Aorta (tissue), 5 donors: Measurements from ENCODE around the gene KIR3DL3. TPM values are rescaled to one million over a fixed set of nuclear protein-coding genes. Genes with fewer than 3 reads are reported as not detected.
"Not testable (repeated sequence)": the region's sequence is repeated elsewhere in the genome, so short reads cannot be mapped to it uniquely, and the experiment has no call there.

Source experiments
- ATAC-seq: fragments of 200-7000 bp; cut with Tn5 transposase; one replicate; pipeline ENCODE4 v1.9.1; 2022; ENCODE audit warnings: moderate library complexity; ENCODE audit not compliant: low FRiP score
- DNase-seq, 2 donors: peaks; one replicate each; pipeline ENCODE4 v3.0.0-alpha.2; 2020
- H3K27ac ChIP-seq, 2 donors: one replicate each; pipeline ENCODE4 v1.5.1; 2013; ENCODE audit warnings: low read length in 2 of 2, mild to moderate bottlenecking in 2 of 2, moderate library complexity in 2 of 2, control low read depth in 1 of 2, inconsistent platforms in 1 of 2, low read depth in 1 of 2
- H3K27me3 ChIP-seq, 2 donors: one replicate each; pipeline ENCODE4 v1.6.1; 2013; ENCODE audit warnings: control low read depth in 1 of 2, low read length in 1 of 2, mild to moderate bottlenecking in 1 of 2, moderate library complexity in 1 of 2; ENCODE audit not compliant: insufficient read depth in 2 of 2, control insufficient read depth in 1 of 2
- H3K36me3 ChIP-seq, 2 donors: one replicate each; pipeline ENCODE4 v1.6.1; 2013; ENCODE audit warnings: control low read depth in 1 of 2, low read length in 1 of 2, mild to moderate bottlenecking in 1 of 2; ENCODE audit not compliant: insufficient read depth in 2 of 2, control insufficient read depth in 1 of 2
- H3K4me1 ChIP-seq, 2 donors: one replicate each; pipeline ENCODE4 v1.6.1; 2013; ENCODE audit warnings: low read length in 2 of 2, control low read depth in 1 of 2, mild to moderate bottlenecking in 1 of 2, moderate library complexity in 1 of 2; ENCODE audit not compliant: insufficient read depth in 2 of 2, control insufficient read depth in 1 of 2
- H3K4me3 ChIP-seq, 2 donors: one replicate each; pipeline ENCODE4 v1.5.1; 2013; ENCODE audit warnings: low read length in 2 of 2, control low read depth in 1 of 2, mild to moderate bottlenecking in 1 of 2
- H3K9me3 ChIP-seq: one replicate; pipeline ENCODE4 v1.6.1; 2013; ENCODE audit warnings: mild to moderate bottlenecking, low read length; ENCODE audit not compliant: control insufficient read depth
- WGBS, 2 donors: extraction: QIAGEN DNeasy Blood & Tissue Kit; methylation state at CpG; one replicate each; pipeline ENCODE4 v1.1.7; 2013; 5-methylcytosine and 5-hydroxymethylcytosine counted together
- intact Hi-C, 2 donors: fragments of 100-400 bp; cut with DNase I; formaldehyde crosslinking; loops; one replicate each; pipeline versions ENCODE4 v1.14.2 to v1.15.0; 2022
- polyA plus RNA-seq, 2 donors: library from polyadenylated mRNA; stranded (reverse); fragments of 200-250 nt; gene quantifications; one replicate each; pipeline ENCODE4 v1.2.3, GENCODE V29; 2013
- total RNA-seq, 2 donors: library from RNA; stranded (reverse); fragmentation: NEBNext Ultra II Directional; extraction: Animal tissue kit (Norgen Biotek cat#: 25700); gene quantifications; one replicate each; pipeline ENCODE4 v1.2.1, GENCODE V29; 2021
- donor health status: healthy with polysubstance abuse.
- donor health status: Bipolar disorder and iron deficiency.
- donor health status: DM: no; HTN: no; CAD: no.
- donor health status: DM: no; HTN: no; CAD: no.
- donor health status: DM: yes; HTN: yes; CAD: no.

KIR3DL3 gene
- total and polyA plus RNA-seq, 4 donors = not detected

GRCh38 chr19:54741950-54742349 is 17.7 kb downstream of the KIR3DL3 start:
- H3K27ac ChIP-seq, H3K27me3 ChIP-seq, DNase-seq, H3K4me1 ChIP-seq, intact Hi-C loops, ATAC-seq, H3K36me3 ChIP-seq, H3K4me3 ChIP-seq, H3K9me3 ChIP-seq: not testable (repeated sequence)
- WGBS, 2 donors = 61 to 67% methylated on average over 5 of the region's 5 CpGs

DNA sequence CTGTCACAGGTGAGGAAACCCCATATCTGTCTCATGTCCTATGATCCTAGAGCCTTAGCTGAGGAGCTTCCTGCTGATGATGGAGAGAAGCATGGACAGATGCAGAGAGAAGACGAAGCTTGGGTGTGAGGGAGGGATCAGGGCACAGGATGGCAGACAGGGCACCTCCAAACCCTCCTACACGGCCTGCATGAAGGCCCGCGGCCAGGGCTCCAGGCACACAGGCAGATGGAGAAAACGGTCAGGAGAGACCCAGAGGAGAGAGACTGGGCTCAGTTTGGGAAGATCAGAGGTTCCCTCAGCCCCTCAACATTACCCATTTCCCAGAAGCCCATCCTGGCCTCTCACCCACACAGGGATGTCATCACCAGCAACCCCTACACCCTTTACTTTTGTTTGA is 19.8 kb downstream of the KIR3DL3 start:
- H3K27me3 ChIP-seq, H3K9me3 ChIP-seq, ATAC-seq, H3K27ac ChIP-seq, DNase-seq, H3K4me3 ChIP-seq, H3K4me1 ChIP-seq, H3K36me3 ChIP-seq, intact Hi-C loops: not testable (repeated sequence)
- 74 to 88% methylated on average over 4 to 5 of the region's 5 CpGs for WGBS, 2 donors

DNA sequence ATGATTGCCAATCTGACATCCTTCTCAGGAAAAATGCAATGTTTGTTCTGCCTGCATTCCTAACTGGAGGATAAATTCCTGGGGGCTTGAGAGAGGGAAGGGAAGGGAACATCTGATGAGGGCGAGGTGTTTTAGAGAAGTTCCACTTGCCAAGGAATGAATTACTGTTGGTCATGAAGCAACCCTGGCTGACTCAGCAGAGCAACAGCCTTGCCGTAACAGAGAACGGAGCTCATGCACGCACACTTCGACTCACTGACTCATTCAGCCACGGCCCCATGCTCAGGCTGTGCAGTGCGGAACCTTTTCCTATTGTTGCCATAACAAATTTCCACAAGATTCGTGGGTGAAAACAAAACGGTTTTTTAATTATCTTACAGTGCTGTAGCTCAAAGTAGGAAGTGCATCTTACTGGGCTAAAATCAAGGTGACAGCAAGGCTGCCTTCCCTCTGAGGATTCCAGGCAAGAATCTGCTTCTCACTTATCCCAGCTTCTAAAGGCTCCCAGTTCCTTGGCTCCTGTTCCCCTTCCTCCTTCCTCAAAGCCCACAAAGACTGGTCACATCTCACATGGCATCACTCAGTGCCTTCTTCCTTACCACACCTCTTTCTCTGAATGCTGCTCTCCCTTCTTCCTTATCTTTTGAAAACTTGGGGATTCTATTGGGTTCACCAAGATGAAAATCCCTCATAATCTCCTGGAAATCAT is 23.5 kb downstream of the KIR3DL3 start:
- WGBS, 2 donors = 71 to 72% methylated on average over 9 of the region's 9 CpGs
- H3K4me3 ChIP-seq, DNase-seq, H3K27ac ChIP-seq, ATAC-seq, intact Hi-C loops, H3K27me3 ChIP-seq, H3K36me3 ChIP-seq, H3K4me1 ChIP-seq, H3K9me3 ChIP-seq: not testable (repeated sequence)

DNA sequence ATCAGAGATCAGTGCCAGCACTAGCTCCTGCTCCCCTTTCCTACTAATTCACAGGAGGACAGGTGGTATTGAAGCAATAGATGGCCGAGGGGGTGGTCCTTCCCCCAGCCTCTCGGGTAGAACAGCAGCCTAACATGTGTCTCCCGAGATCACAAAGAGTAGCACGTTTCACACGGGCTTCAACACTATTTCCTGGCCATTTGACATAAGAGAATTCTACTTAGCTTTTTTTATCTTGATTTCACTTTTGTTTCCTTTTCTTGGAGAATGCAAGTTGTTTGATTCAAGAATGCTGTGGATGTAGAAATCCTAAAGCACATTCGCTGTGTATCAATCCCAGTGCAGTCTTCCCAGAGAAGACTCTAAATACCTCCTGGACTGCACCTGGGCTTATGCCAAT is 26.0 kb downstream of the KIR3DL3 start:
- H3K36me3 ChIP-seq, H3K9me3 ChIP-seq, H3K27ac ChIP-seq, H3K27me3 ChIP-seq, H3K4me3 ChIP-seq, ATAC-seq, intact Hi-C loops, DNase-seq, H3K4me1 ChIP-seq: not testable (repeated sequence)
- 39 to 61% methylated on average over 6 of the region's 6 CpGs for WGBS, 2 donors

DNA sequence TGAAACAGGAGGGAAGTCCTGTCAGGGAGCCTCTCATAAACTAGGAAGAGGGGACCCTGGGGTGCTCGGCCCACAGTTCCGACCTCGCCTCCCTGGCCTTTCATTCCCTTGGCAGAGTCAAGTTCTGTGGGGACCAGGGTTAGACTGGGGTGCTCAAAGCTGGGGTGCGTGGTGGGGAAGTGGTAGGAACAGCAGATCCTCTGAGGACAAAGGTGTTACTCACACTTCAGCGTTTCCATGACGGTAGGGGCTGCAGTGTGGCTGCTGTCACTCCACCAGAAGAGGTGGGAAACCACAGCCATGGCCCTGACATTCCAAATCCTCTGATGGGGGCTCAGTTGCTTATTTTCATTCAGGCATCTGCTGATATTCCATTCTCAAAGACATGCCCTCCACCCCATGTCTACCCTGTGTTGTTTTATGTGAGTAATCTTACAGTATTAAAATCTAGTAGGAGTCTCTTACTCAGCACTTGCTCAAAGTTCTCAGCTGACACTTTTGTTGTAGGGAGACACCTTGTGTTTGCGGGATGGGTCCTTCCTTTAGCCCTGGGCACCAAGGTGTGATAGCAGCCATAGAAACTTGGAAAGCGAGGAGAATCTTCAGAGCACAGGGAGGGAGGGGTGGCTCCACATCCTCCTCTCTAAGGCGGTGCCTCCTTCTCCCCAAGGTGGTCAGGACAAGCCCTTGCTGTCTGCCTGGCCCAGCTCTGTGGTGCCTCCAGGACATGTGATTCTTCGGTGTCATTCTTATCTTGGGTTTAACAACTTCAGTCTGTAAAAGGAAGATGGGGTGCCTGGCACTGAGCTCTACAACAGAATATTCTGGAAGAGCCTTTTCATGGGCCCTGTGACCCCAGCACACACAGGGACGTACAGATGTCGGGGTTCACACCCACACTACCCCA is 32.2 kb downstream of the KIR3DL3 start:
- H3K4me1 ChIP-seq, intact Hi-C loops, H3K27ac ChIP-seq, ATAC-seq, H3K4me3 ChIP-seq, H3K27me3 ChIP-seq, H3K36me3 ChIP-seq, H3K9me3 ChIP-seq, DNase-seq: not testable (repeated sequence)
- WGBS, 2 donors = 60 to 80% methylated on average over 10 to 11 of the region's 12 CpGs

- H3K36me3 ChIP-seq, H3K9me3 ChIP-seq, ATAC-seq, H3K27me3 ChIP-seq, H3K4me3 ChIP-seq, intact Hi-C loops, H3K27ac ChIP-seq, H3K4me1 ChIP-seq, DNase-seq: not testable (repeated sequence)
- 54 to 59% methylated on average over 6 of the region's 6 CpGs for WGBS, 2 donors
Observed at GRCh38 chr19:54758577-54758976, 34.3 kb downstream of the KIR3DL3 start.

- H3K9me3 ChIP-seq, ATAC-seq, H3K27me3 ChIP-seq, intact Hi-C loops, H3K4me1 ChIP-seq, H3K36me3 ChIP-seq, H3K4me3 ChIP-seq, H3K27ac ChIP-seq, DNase-seq: not testable (repeated sequence)
- 64 to 67% methylated on average over 8 of the region's 8 CpGs for WGBS, 2 donors
Observed at GRCh38 chr19:54764219-54764618, 40.0 kb downstream of the KIR3DL3 start.

- H3K27me3 ChIP-seq, H3K9me3 ChIP-seq, H3K4me3 ChIP-seq, intact Hi-C loops, ATAC-seq, H3K36me3 ChIP-seq, H3K27ac ChIP-seq, DNase-seq, H3K4me1 ChIP-seq: not testable (repeated sequence)
- WGBS, 2 donors = 70 to 74% methylated on average over 3 to 4 of the region's 4 CpGs
Observed at GRCh38 chr19:54766464-54766863, 42.2 kb downstream of the KIR3DL3 start.

DNA sequence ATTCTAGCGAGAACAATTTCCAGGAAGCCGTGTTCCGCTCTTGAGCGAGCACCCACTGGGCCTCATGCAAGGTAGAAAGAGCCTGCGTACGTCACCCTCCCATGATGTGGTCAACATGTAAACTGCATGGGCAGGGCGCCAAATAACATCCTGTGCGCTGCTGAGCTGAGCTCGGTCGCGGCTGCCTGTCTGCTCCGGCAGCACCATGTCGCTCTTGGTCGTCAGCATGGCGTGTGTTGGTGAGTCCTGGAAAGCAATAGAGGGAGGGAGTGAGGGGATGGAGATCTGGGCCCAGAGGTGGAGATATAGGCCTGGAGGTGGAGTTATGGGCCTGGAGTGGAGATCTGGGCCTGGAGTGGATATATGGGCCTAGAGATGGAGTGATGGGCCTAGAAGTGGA is 45.4 kb downstream of the KIR3DL3 start, which contains the start of gene KIR2DL1:
TSS of gene KIR2DL1 (plus strand) at position 148 of the 400 bp plus-strand sequence. CDS start at position 206, 58 bp downstream.
- intact Hi-C loops, ATAC-seq, H3K4me3 ChIP-seq, H3K27ac ChIP-seq, H3K9me3 ChIP-seq, H3K27me3 ChIP-seq, H3K4me1 ChIP-seq, DNase-seq, H3K36me3 ChIP-seq: not testable (repeated sequence)
- 89 to 93% methylated on average over 15 of the region's 15 CpGs for WGBS, 2 donors
